Activated T-cell treated with anti-CD3 and anti-CD28 coated beads, Interleukin-2, amount 50 U/mL, for 1 hour (primary cell): ENCODE data around the gene KRTAP21-2.
"Not testable (repeated sequence)": the region's sequence is repeated elsewhere in the genome, so short reads cannot be mapped to it uniquely, and the experiment has no call there.

Experiments used
- DNase-seq: peaks from one replicate; pipeline ENCODE4 v3.0.0-alpha.2; 2020

Gene KRTAP21-2

GRCh38 chr21:30747159-30747558 is at the start of gene KRTAP21-2:
Gene KRTAP21-2 (minus strand): TSS chr21:30747259. CDS start chr21:30747202, 57 bp downstream.
- DNase-seq, result no peak

GRCh38 chr21:30793581-30794314 is 46.7 kb upstream of the KRTAP21-2 start:
- no peak for DNase-seq

- no peak for DNase-seq
These were observed 32.2 kb upstream of the KRTAP21-2 start for GRCh38 chr21:30779249-30779648.

- no peak for DNase-seq
These were observed 22.8 kb upstream of the KRTAP21-2 start for GRCh38 chr21:30769724-30770431.

- DNase-seq, result no peak
These were observed 13.7 kb upstream of the KRTAP21-2 start for GRCh38 chr21:30760776-30761175.

GRCh38 chr21:30758306-30758705 is 11.2 kb upstream of the KRTAP21-2 start:
- no peak for DNase-seq

- DNase-seq, result not testable (repeated sequence)
These were observed 8.3 kb upstream of the KRTAP21-2 start, which contains the start of gene KRTAP21-1 for GRCh38 chr21:30755328-30755727. Gene KRTAP21-1 (minus strand): TSS chr21:30755428. CDS start chr21:30755378, 50 bp downstream.

- no peak for DNase-seq
These were observed 6.6 kb downstream of the KRTAP21-2 start for GRCh38 chr21:30740462-30740861.

- no peak for DNase-seq
These were observed 14.0 kb downstream of the KRTAP21-2 start for GRCh38 chr21:30733026-30733425.

GRCh38 chr21:30726726-30727125 is 20.3 kb downstream of the KRTAP21-2 start:
- no peak for DNase-seq

GRCh38 chr21:30719401-30719800 is 27.7 kb downstream of the KRTAP21-2 start:
- no peak for DNase-seq

GRCh38 chr21:30718239-30718909 is 28.7 kb downstream of the KRTAP21-2 start, which contains the start of gene KRTAP21-3:
Gene KRTAP21-3 (minus strand): TSS chr21:30718777. CDS start chr21:30718759, 18 bp downstream.
- DNase-seq, result no peak

- no peak for DNase-seq
These were observed 30.0 kb downstream of the KRTAP21-2 start for GRCh38 chr21:30717105-30717504.

GRCh38 chr21:30714946-30715345 is 32.1 kb downstream of the KRTAP21-2 start:
- DNase-seq, result no peak

- DNase-seq, result no peak
These were observed 32.6 kb downstream of the KRTAP21-2 start for GRCh38 chr21:30714456-30714855.

- DNase-seq, result no peak
These were observed 33.3 kb downstream of the KRTAP21-2 start for GRCh38 chr21:30713766-30714165.

GRCh38 chr21:30710499-30710898 is 36.6 kb downstream of the KRTAP21-2 start:
- no peak for DNase-seq

GRCh38 chr21:30707409-30707808 is 39.6 kb downstream of the KRTAP21-2 start:
- no peak for DNase-seq
